GM13976 (cell line): ENCODE data around the gene PPP1R8.
"Not testable (repeated sequence)": the region's sequence is repeated elsewhere in the genome, so short reads cannot be mapped to it uniquely, and the experiment has no call there.

Experiments used
- DNase-seq: peaks from one replicate; pipeline ENCODE4 v3.0.0; 2012; ENCODE audit warnings: low spot score
- in situ Hi-C: fragments of 300-500 bp; cut with MboI; formaldehyde crosslinking; loops from one replicate; pipeline ENCODE4 v1.12.0; 2022; ENCODE audit warnings: low sequenced_read_pairs, mixed read lengths, inconsistent platforms; ENCODE audit not compliant: unreplicated experiment
- TF ChIP-seq, protein P1 (sequence below): IDR thresholded peaks from 2 replicates; pipeline ENCODE4 v1.5.1; 2012; ENCODE audit warnings: borderline replicate concordance, mild to moderate bottlenecking; ENCODE audit not compliant: insufficient read depth; ENCODE audit errors: extremely low read depth, missing control alignments, control extremely low read depth

Gene PPP1R8

DNA sequence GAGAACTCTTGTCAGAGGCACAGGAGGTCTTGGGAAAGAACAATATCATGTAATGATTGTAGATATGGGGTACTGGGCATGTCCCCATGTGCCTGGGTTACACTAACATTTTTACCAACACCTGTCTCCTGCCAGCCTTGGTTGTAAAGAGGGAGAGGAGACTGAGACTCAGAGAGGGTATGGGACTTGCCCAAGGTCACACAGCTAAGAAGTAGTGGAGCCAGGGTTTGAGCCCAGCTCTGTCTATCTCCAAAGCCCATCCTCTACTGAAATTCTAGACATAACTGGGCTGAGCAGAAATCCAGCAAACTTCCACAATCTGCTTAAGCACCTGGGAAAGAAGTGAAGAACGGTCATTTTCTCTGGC, 39.1 kb downstream of the PPP1R8 start:
- in situ Hi-C loops: no loop called here
- no peak for DNase-seq
- TF ChIP-seq, protein P1, sequence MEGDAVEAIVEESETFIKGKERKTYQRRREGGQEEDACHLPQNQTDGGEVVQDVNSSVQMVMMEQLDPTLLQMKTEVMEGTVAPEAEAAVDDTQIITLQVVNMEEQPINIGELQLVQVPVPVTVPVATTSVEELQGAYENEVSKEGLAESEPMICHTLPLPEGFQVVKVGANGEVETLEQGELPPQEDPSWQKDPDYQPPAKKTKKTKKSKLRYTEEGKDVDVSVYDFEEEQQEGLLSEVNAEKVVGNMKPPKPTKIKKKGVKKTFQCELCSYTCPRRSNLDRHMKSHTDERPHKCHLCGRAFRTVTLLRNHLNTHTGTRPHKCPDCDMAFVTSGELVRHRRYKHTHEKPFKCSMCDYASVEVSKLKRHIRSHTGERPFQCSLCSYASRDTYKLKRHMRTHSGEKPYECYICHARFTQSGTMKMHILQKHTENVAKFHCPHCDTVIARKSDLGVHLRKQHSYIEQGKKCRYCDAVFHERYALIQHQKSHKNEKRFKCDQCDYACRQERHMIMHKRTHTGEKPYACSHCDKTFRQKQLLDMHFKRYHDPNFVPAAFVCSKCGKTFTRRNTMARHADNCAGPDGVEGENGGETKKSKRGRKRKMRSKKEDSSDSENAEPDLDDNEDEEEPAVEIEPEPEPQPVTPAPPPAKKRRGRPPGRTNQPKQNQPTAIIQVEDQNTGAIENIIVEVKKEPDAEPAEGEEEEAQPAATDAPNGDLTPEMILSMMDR: no peak

DNA sequence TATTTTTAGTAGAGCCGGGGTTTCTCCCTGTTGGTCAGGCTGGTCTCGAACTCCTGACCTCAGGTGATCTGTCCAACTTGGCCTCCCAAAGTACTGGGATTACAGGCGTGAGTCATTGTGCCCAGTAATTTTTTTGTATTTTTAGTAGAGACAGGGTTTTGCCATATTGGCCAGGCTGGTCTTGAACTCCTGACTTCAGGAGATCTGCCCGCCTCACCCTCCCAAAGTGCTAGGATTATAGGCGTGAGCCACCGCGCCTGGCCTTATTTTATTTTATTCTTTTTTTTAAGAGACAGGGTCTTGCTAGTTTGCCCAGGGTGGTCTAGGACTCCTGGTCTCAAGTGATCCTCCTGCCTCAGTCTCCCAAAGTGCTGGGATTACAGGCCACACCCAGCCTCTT, 40.5 kb downstream of the PPP1R8 start:
- in situ Hi-C loops, DNase-seq: not testable (repeated sequence)

DNA sequence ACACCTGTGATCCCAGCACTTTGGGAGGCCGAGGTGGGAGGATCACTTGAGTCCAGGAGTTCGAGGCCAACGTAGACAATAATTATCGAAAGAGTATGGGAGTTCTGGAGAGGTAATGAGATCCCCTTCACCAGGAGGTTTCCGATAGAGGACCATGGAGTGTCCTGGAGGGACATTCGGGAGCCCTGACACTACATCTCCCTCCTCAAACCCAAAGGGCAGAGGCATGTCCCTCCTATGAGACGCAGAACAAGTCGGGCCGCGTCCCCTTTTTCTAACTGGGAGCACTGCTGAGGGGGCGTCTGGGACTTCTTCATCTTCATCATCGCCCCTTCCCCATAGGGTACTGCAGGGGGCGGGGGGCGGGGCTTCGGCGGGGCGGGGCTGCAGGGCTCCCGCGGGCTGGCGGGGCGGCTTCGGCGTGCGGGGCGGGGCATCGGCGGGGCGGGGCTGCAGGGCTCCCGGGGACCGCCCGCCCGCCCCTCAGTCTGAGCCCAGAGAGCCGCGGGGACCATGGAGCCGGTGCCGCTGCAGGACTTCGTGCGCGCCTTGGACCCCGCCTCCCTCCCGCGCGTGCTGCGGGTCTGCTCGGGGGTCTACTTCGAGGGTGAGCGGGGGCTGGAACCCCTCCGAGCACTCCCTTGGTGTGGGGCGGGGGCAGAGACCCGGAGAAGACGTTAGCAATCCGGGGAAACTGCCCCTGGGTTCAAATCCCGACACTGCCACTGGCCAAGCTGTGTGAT, 41.6 kb downstream of the PPP1R8 start, which contains the start of gene THEMIS2:
TSS of gene THEMIS2 (plus strand) at position 486 of the 743 bp plus-strand sequence. CDS start at position 514, 28 bp downstream.
- in situ Hi-C loops: no loop called here
- peak; percentile 93 for DNase-seq
- TF ChIP-seq, protein P1: no peak

DNA sequence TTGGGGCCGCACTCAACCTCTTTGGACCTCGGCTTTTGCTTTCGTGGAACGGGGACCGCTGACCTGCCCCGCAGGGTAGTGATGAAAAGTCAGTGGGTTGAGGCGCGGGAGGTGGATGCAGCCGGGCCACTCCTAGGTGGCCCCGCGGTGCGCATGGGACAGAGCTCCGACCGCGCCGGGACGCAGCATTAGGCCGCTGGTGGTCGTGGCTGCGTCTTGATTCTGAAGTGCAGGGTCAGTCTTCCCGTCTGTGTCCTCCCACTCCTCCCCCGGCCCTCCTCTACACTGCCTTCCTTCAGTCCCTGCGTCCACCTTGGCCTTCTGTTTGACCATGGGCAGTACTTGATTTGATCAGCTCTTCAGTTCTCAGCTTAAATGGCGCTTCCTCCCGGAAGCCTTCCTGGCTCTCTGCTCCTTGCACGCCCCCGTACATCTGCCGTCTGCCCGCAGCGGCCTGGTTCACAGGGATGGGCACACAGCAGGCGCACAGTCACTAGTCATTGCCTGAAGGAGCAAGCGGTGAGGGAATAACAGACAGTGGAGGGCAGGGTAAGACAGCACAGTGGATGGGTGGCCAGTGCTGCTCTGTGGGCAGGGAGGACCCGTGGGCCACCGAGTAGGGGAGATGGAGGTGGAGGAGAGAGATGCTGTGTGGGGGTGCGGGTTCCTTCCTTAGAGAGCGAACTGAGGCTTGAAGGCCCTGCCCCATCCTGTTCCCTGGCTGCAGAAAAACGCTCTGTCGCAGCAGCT, 42.4 kb downstream of the PPP1R8 start:
- DNase-seq: peak; percentile 42
- in situ Hi-C loops: no loop called here
- TF ChIP-seq, protein P1: no peak

DNA sequence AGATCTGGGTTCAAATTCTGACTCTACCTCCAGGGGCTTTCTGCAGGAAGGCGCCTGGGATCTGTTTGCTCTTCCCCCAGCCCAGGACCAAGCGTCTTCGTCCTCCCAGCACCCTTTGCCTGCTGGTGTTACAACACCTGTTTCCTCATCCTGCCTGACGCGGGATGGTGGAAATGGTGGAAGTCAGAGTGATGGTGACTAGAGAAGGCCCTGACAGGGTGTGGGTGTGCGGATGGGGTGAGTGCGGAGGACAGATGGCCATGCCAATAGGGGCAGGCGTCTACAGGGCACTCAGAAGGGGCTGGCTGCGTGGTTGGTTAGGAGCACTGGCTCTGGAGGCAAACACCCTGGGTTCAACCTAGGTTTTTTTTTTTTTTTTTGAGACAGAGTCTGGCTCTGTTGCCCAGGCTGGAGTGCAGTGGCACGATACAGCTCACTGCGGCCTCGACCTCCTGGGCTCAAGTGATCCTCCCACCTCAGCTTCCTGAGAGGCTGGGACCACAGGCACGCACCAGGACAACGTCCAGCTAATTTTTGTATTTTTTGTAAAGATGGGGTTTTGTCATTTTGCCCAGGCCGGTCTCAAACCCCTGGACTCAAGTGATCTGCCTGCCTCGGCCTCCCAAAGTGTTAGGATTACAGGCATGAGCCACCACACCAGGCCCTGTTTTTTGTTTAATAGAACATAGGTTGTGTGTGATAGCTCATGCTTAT, 43.2 kb downstream of the PPP1R8 start:
- TF ChIP-seq, protein P1: no peak
- DNase-seq: no peak
- in situ Hi-C loops: no loop called here

DNA sequence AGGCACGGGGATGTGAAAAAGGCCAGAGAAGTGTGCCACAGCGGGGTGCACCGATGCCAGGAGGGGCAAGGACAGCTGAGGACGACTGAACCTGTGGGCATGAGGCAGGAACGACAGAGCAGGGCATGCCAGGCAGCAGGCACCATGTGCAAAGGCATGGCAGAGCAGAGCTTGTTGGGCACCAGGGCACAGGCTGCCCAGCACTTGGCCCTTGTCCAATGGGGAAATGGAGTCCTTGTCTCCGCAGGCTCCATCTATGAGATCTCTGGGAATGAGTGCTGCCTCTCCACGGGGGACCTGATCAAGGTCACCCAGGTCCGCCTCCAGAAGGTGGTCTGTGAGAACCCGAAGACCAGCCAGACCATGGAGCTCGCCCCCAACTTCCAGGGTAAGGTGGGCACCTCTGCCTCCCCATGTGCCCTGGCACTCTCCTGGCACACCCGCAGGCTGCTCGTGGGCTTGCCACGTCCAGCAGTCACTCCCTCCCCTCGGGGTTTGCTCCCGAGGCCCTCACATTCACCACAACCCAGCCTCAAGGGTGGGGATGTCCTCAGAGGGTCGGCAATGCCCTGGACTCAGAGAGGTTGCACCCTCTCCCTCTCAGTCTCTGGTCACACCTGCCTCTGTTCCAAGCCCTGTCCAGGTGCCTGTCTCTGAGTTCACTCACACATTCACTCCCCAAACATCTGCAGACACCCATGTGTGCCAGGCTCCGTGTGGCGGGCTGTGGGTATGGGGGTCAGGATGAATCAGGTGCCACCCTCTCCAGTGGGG, 45.9 kb downstream of the PPP1R8 start:
- in situ Hi-C loops: no loop called here
- TF ChIP-seq, protein P1: no peak
- no peak for DNase-seq
